Measurements from ENCODE around the gene CD40.

The CD40 gene

DNA sequence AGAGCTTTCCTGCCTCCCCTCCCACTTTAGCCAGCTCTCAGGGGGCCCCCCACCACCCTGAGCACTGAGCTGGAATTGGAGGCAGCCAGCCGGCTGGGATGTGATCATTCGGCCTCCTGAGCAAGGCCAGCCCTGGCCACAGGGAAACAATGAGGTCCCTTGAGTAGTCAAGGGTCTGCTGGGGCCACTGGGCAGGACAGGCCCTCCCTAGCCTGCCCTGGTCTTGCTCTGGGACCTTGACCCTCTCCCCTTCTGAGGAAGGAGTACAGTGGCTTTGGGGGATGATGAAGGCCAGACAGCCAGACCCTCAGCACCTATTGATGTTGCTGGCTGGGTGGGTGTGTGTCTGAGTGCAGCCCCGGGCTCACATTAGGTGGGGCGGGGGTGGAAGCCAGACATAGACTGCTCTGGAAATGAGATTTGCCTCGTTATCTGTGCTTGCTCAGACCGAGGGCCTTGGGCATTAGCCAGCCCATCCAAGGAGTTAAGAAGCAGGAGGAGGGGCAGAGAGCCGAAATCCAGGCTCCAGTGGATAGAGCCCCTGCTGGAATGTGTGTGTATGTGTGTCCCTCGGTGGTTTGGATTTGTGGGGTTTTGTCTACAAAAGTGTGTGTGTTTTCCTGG lies 21.3 kb downstream of the CD40 start:
- Histone ChIP-seq H3K27ac (no peak overlapping the region), H3K4me3 (ENCODE audit: low read depth, low read length) (no peak overlapping the region), H3K36me3 (replicated peaks) (no peaks in the 10 kb centered on the region), H3K27me3 (replicated peaks) (peaks cover 16% of the 10 kb centered on the region)
- in situ Hi-C loops (cut with HindIII; ENCODE audit: low pct_ligation_motif_present, low sequenced_read_pairs): no loop called here
- DNase-seq: no peak
- TF ChIP-seq CTCF (IDR thresholded peaks at IDR 0.05; ENCODE audit: low read depth, low read length, missing control alignments): no peak

GRCh38 chr20:46139908-46140482 lies 21.9 kb downstream of the CD40 start:
- H3K27ac ChIP-seq: no peak overlapping the region
- in situ Hi-C loops (cut with HindIII; ENCODE audit: low pct_ligation_motif_present, low sequenced_read_pairs): no loop called here
- peaks cover 16% of the 10 kb centered on the region for H3K27me3 ChIP-seq (replicated peaks)

DNA sequence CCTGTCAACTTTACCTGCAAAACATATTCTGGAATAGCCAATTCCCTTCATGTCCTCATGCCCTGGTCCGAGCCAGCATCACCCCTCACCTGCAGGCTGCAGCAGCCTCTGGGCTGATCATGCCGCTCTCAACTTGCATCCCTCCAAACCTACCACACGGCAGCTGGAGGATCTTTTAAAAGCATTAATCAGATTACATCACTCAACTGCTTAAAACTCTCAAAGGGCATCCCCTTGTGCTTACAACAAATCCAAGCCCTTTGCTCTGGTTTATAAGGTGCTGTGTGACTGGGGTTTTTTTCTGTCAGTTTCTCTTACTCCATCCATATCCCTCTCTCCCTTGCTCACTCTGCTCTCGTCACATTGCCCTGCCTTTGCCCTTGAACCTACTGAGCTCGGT lies 24.0 kb downstream of the CD40 start:
- Histone ChIP-seq H3K27ac (no peak overlapping the region), H3K27me3 (replicated peaks) (peaks cover 15% of the 10 kb centered on the region), H3K4me3 (ENCODE audit: low read depth, low read length) (no peak overlapping the region), H3K36me3 (replicated peaks) (no peaks in the 10 kb centered on the region)
- in situ Hi-C loops (cut with HindIII; ENCODE audit: low pct_ligation_motif_present, low sequenced_read_pairs): no loop called here
- TF ChIP-seq CTCF (IDR thresholded peaks at IDR 0.05; ENCODE audit: low read depth, low read length, missing control alignments): no peak
- DNase-seq: no peak

More at GRCh38 chr20:46139908-46140482, 21.9 kb downstream of the CD40 start:
- no peak for DNase-seq
- H3K36me3 ChIP-seq (replicated peaks): no peaks in the 10 kb centered on the region
- H3K4me3 ChIP-seq (ENCODE audit: low read depth, low read length): no peak overlapping the region
- TF ChIP-seq CTCF (IDR thresholded peaks at IDR 0.05; ENCODE audit: low read depth, low read length, missing control alignments): no peak

DNA sequence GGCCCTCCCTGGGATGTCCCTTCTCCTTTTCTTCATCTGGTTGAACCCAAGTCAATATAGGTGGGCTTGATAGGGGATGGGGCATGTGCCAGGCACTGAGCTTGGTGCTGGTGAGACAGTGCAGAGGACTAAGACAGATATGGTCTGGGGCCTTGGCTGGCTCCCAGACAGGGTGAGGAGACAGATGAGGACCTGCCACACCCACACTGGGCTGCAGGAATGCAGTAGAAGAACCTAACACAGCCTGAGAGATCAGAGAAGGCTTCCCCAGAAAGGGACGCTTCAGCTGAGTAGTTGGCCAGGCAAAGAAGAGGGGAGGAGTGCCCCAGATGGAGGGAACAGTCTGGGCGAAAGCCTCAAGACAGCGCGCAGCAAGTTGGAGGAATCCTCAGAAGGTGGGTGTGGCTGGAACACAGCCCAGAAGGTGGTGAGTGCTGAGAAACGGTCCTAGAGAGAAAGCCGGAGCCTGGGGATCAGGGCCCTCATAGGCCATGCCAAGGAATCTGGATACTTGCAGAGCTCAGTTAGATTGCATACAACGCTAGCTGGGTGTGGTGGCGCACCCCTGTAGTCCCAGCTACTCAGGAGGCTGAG lies 26.4 kb downstream of the CD40 start:
- no peak overlapping the region for H3K27ac ChIP-seq
- peaks cover 12% of the 10 kb centered on the region for H3K27me3 ChIP-seq (replicated peaks)
- no peak for TF ChIP-seq CTCF (IDR thresholded peaks at IDR 0.05; ENCODE audit: low read depth, low read length, missing control alignments)
- no peak for DNase-seq
- H3K4me3 ChIP-seq (ENCODE audit: low read depth, low read length): no peak overlapping the region
- in situ Hi-C loops (cut with HindIII; ENCODE audit: low pct_ligation_motif_present, low sequenced_read_pairs): no loop called here
- H3K36me3 ChIP-seq (replicated peaks): no peaks in the 10 kb centered on the region

DNA sequence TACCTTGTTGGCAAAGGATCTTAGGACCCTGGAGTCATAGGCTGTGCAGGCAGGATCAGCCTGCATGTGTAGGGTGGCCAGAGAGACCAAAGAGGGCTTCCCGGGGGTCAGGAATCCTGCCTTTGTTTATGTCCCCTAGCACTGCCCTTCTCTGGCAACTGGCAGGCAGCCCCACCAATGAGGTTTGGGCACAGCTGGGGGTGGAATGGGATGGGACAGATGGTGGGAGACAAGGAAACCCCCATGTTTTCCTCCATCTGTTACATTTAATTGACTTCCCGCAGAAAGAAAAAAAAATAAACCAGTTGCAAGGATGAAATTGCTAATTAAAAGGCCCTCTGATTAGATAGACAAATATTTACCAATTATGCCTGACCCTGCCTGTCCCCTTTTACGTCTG lies 27.6 kb downstream of the CD40 start:
- no peak overlapping the region for H3K4me3 ChIP-seq (ENCODE audit: low read depth, low read length)
- no peak overlapping the region for H3K27ac ChIP-seq
- DNase-seq: no peak
- in situ Hi-C loops (cut with HindIII; ENCODE audit: low pct_ligation_motif_present, low sequenced_read_pairs): no loop called here
- H3K27me3 ChIP-seq (replicated peaks): peaks cover 12% of the 10 kb centered on the region
- H3K36me3 ChIP-seq (replicated peaks): no peaks in the 10 kb centered on the region
- no peak for TF ChIP-seq CTCF (IDR thresholded peaks at IDR 0.05; ENCODE audit: low read depth, low read length, missing control alignments)
